Measurements from ENCODE around the gene ZHX3.

Gene ZHX3

DNA sequence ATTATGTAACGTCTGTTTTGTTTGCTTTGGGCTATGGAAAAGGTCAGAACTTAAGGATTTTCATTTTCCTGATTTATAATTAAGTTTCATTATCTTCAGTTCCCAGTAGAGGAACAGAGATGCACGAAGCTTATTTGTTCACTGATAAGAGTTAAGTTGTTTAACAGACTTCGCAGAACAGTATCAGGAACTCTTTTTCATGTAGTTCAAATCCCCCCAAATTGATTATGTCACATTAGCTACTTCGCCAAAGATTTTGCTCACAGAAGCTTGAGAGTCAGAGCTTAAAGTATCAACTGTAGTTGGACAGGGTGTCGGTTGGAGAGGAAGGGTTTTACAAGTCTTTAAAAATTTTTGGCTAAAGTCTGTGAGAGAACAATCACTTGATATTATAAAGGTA lies 43.4 kb downstream of the ZHX3 start:
- TF ChIP-seq CTCF (IDR thresholded peaks at IDR 0.05; ENCODE audit: extremely low read depth, missing control alignments): no peak
- DNase-seq (ENCODE audit: low spot score): no peak

- TF ChIP-seq CTCF (IDR thresholded peaks at IDR 0.05; ENCODE audit: extremely low read depth, missing control alignments): no peak
Measured at GRCh38 chr20:41273445-41273844, 44.1 kb downstream of the ZHX3 start.

DNA sequence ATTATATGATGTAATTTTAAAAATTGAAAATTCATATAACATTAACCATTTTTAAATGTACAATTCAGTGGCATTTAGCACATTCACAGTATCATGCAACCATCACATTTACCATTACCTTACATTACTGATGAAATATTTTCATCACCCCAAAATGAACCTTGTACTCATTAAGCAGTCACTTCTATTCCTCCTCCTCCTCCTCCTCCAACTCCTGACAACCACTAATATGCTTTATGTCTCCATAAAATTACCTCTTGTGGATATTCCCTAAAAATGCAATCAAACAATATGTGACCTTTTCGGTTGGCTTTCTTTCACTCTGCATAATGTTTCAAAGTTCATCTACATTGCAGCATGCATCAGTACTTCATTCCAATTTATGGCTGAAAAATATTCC lies 45.2 kb downstream of the ZHX3 start:
- no peak for DNase-seq (ENCODE audit: low spot score)
- no peak for TF ChIP-seq CTCF (IDR thresholded peaks at IDR 0.05; ENCODE audit: extremely low read depth, missing control alignments)

More at GRCh38 chr20:41273445-41273844, 44.1 kb downstream of the ZHX3 start:
- DNase-seq (ENCODE audit: low spot score): no peak

- no peak for TF ChIP-seq CTCF (IDR thresholded peaks at IDR 0.05; ENCODE audit: extremely low read depth, missing control alignments)
- no peak for DNase-seq (ENCODE audit: low spot score)
Measured at GRCh38 chr20:41268917-41269652, 48.4 kb downstream of the ZHX3 start.

DNA sequence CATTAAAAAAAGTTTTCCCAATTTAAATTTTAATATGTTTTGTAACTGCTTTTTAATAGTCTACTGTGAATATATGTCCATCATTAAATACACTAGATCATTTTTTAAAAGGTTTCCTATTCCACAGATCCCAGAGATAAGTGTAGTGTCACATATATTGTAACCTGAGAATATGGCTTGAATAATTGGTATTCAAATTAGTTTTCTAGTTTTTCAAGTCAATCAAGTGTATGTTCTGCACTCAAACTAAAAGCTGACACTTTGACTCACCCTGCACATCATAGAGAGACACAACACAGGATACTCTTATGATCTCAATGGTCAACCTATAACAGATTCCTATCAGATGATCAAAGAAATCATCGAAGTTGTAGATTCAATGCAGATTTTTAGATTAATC lies 49.1 kb downstream of the ZHX3 start:
- TF ChIP-seq CTCF (IDR thresholded peaks at IDR 0.05; ENCODE audit: extremely low read depth, missing control alignments): no peak
- no peak for DNase-seq (ENCODE audit: low spot score)

DNA sequence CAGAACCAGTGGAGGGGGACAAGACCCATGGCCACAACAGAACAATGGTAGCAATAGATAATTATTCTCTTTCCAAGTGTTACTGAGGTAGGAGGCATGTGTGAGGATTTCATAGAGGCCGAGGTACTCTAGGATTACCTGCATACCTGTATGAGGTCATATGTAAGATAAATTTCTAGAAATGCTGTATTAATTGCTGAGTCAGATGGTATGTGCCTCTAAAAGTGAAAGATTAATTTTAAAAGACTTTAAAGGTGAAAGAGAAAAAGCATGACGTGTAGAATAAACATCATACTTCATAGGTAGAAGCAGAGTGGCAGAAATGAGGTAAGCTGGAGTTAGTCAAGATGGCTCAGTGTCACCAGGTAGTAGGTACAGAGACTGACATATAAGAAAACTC lies 51.6 kb downstream of the ZHX3 start:
- TF ChIP-seq CTCF (IDR thresholded peaks at IDR 0.05; ENCODE audit: extremely low read depth, missing control alignments): no peak
- no peak for DNase-seq (ENCODE audit: low spot score)

- no peak for TF ChIP-seq CTCF (IDR thresholded peaks at IDR 0.05; ENCODE audit: extremely low read depth, missing control alignments)
- DNase-seq (ENCODE audit: low spot score): no peak
Measured at GRCh38 chr20:41264819-41265218, 52.7 kb downstream of the ZHX3 start.

Data from GM20000 (cell line).